Cerebellar cortex (tissue), 1 donor: ENCODE data around the gene FUNDC1.

Experiments
- DNase-seq: peaks from one replicate; pipeline ENCODE4 v3.0.0-alpha.2; 2015; ENCODE audit warnings: low spot score

FUNDC1 gene

GRCh38 chrX:44480591-44480990 lies 62.1 kb downstream of the FUNDC1 start:
- DNase-seq: no peak

- DNase-seq: no peak
These were observed 68.2 kb downstream of the FUNDC1 start for GRCh38 chrX:44474410-44474809.
